Mesenchymal stem cell (in vitro differentiated cells and primary cell): ENCODE results near the gene RAB4A.
A peak's percentile ranks its signal among the peaks of the same experiment; 100 is the strongest.

ENCODE experiments used
- DNase-seq: peaks from one replicate; pipeline ENCODE4 v3.0.0-alpha.2; 2013
- H2AFZ ChIP-seq: one replicate; pipeline ENCODE4 v1.6.1; 2013; ENCODE audit warnings: low read depth, mild to moderate bottlenecking, control low read depth, inconsistent platforms, low read length, moderate library complexity
- H2AK5ac ChIP-seq: 2 replicates; pipeline ENCODE4 v1.6.1; 2013; ENCODE audit warnings: low read length, moderate library complexity, mild to moderate bottlenecking, inconsistent platforms; ENCODE audit not compliant: severe bottlenecking
- H2BK120ac ChIP-seq: one replicate; pipeline ENCODE4 v1.6.1; 2013; ENCODE audit warnings: low read depth, mild to moderate bottlenecking, inconsistent platforms, low read length, moderate library complexity
- H2BK12ac ChIP-seq, 2 experiments: one replicate each; pipeline ENCODE4 v1.6.1; 2013; ENCODE audit warnings: inconsistent platforms in 2 of 2, low read length in 2 of 2, mild to moderate bottlenecking in 2 of 2, moderate library complexity in 2 of 2, control low read depth in 1 of 2
- H2BK15ac ChIP-seq: one replicate; pipeline ENCODE4 v1.6.1; 2013; ENCODE audit warnings: mild to moderate bottlenecking, low read depth, inconsistent platforms; ENCODE audit not compliant: poor library complexity, severe bottlenecking
- H2BK5ac ChIP-seq: 2 replicates; pipeline ENCODE4 v1.6.1; 2013; ENCODE audit warnings: low read depth, mild to moderate bottlenecking, low read length, control low read depth, inconsistent platforms; ENCODE audit not compliant: poor library complexity, severe bottlenecking
- H3K14ac ChIP-seq, 2 experiments: one replicate each; pipeline ENCODE4 v1.6.1; 2013; ENCODE audit warnings: inconsistent platforms in 2 of 2, low read length in 2 of 2, control low read depth in 1 of 2, mild to moderate bottlenecking in 1 of 2, moderate library complexity in 1 of 2
- H3K18ac ChIP-seq, 2 experiments: one replicate each; pipeline ENCODE4 v1.6.1; 2013; ENCODE audit warnings: inconsistent platforms in 2 of 2, low read length in 2 of 2, control low read depth in 1 of 2, low read depth in 1 of 2, mild to moderate bottlenecking in 1 of 2
- H3K23ac ChIP-seq, 2 experiments: one replicate each; pipeline ENCODE4 v1.6.1; 2013; ENCODE audit warnings: inconsistent platforms in 2 of 2, low read length in 2 of 2, mild to moderate bottlenecking in 2 of 2, moderate library complexity in 2 of 2, control low read depth in 1 of 2
- H3K27ac ChIP-seq: 2 replicates; pipeline ENCODE4 v1.5.1; 2013; ENCODE audit warnings: mild to moderate bottlenecking, moderate library complexity, low read length, control low read depth, inconsistent platforms; ENCODE audit not compliant: poor library complexity, severe bottlenecking
- H3K27me3 ChIP-seq, 2 experiments: 2 replicates each; pipeline versions ENCODE4 v1.6.1 to v1.7.0; 2013; ENCODE audit warnings: low read length in 2 of 2, mild to moderate bottlenecking in 2 of 2, moderate library complexity in 2 of 2, control low read depth in 1 of 2, inconsistent platforms in 1 of 2; ENCODE audit not compliant: control insufficient read depth in 1 of 2, insufficient read depth in 1 of 2
- H3K36me3 ChIP-seq, 2 experiments: 2 replicates each; pipeline versions ENCODE4 v1.6.1 to v1.7.0; 2013; ENCODE audit warnings: low read length in 2 of 2, control low read depth in 1 of 2, inconsistent platforms in 1 of 2, low read depth in 1 of 2, mild to moderate bottlenecking in 1 of 2; ENCODE audit not compliant: insufficient read depth in 2 of 2, control insufficient read depth in 1 of 2
- H3K4ac ChIP-seq, 2 experiments: one replicate each; pipeline ENCODE4 v1.6.1; 2013; ENCODE audit warnings: inconsistent platforms in 2 of 2, low read length in 2 of 2, mild to moderate bottlenecking in 2 of 2, moderate library complexity in 2 of 2, control low read depth in 1 of 2, low read depth in 1 of 2
- H3K4me1 ChIP-seq: 2 replicates; pipeline ENCODE4 v1.6.1; 2013; ENCODE audit warnings: low read depth, low read length, control low read depth; ENCODE audit not compliant: control insufficient read depth, insufficient read depth
- H3K4me2 ChIP-seq: 2 replicates; pipeline ENCODE4 v1.6.1; 2013; ENCODE audit warnings: low read length, mild to moderate bottlenecking, inconsistent platforms; ENCODE audit not compliant: poor library complexity, severe bottlenecking
- H3K4me3 ChIP-seq, 2 experiments: 2 replicates each; pipeline versions ENCODE4 v1.5.1 to v1.7.0; 2013; ENCODE audit warnings: low read length in 2 of 2, mild to moderate bottlenecking in 2 of 2, control low read depth in 1 of 2, low read depth in 1 of 2; ENCODE audit not compliant: insufficient read depth in 1 of 2
- H3K79me1 ChIP-seq: replicated peaks from 2 replicates; pipeline ENCODE4 v1.6.1; 2013; ENCODE audit warnings: mild to moderate bottlenecking, control low read depth, low read length, inconsistent platforms; ENCODE audit not compliant: poor library complexity, severe bottlenecking
- H3K9ac ChIP-seq: 2 replicates; pipeline ENCODE4 v1.7.0; 2013; ENCODE audit warnings: mild to moderate bottlenecking, low read length, moderate library complexity
- H3K9me3 ChIP-seq: 2 replicates; pipeline ENCODE4 v1.7.0; 2013; ENCODE audit warnings: mild to moderate bottlenecking, low read length; ENCODE audit not compliant: control insufficient read depth
- H4K8ac ChIP-seq: one replicate; pipeline ENCODE4 v1.6.1; 2013; ENCODE audit warnings: inconsistent platforms, mild to moderate bottlenecking, low read length, moderate library complexity
- H4K91ac ChIP-seq: one replicate; pipeline ENCODE4 v1.6.1; 2013; ENCODE audit warnings: mild to moderate bottlenecking, low read length, inconsistent platforms
- WGBS: methylation state at CpG from one replicate; pipeline ENCODE4 v1.1.7; 2013; ENCODE audit warnings: mixed read lengths; 5-methylcytosine and 5-hydroxymethylcytosine counted together

The RAB4A gene

DNA sequence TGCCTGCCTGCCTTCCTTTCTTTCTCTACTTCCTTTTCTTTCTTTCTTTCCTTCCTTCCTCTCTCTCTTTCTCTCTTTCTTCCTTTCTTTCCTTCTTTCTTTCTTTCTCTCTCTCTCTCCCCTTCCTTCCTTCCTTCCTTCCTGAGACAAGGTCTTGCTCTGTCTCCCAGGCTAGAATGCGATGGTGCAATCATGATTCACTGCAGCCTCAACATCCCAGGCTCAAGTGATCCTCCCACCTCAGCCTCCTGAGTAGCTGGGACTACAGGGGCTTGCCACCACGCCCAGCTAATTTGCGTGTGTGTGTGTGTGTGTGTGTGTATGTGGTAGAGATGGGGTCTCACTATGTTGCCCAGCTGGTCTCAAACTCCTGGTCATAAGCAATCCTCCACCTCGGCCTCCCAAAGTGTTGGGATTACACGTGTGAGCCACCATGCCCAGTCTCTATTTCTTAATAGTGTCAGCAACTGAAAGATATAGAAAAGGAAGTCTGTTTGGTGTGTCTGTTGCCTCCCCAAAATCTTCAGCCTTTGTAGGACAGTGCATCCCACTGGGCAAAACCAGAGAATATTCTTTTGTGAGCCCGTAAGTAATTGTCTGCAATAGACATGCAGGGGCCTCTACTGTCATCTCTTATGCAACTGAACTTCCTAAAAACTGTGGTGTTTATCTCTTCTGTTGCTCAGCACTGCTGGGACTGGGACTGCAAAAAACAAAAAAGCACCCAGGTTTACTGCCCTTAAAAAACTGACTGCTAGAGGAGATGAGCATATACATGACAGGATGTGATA, 20.9 kb upstream of the RAB4A start:
- Histone ChIP-seq H3K36me3 (no peaks in the 10 kb centered on the region), H2BK15ac (no peak overlapping the region), H4K8ac (no peak overlapping the region)

DNA sequence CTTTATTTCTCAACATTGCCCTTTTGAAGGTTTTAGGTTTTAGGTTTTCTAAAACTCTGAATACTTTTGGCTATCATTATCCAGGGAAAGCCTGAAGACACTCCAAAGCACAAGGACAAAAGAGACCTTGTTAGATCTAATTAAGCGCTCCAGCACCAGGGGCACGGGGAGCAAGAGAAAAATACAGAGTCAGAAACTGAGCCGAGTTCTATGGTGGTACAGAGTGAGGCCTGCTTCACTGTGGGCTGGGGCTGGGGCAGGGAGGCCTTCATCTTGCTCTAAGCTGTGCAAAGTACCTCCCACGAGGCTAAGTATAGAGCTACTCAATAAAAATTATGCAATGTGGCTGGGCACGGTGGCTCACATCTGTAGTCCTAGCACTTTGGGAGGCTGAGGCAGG, 19.7 kb upstream of the RAB4A start:
- H3K9ac ChIP-seq, result no peak overlapping the region
- H3K14ac ChIP-seq, result no peak overlapping the region
- no peak overlapping the region for H2BK120ac ChIP-seq
- no peak for DNase-seq
- H2AFZ ChIP-seq, result no peak overlapping the region
- WGBS, result 92% methylated on average over 5 of the region's 5 CpGs
- H3K4me2 ChIP-seq, result no peak overlapping the region
- no peak overlapping the region for H2BK15ac ChIP-seq
- H3K36me3 ChIP-seq, result no peaks in the 10 kb centered on the region
- H4K91ac ChIP-seq, result no peak overlapping the region
- no peak overlapping the region for H3K27ac ChIP-seq
- no peak overlapping the region for H4K8ac ChIP-seq
- H2BK5ac ChIP-seq, result no peak overlapping the region
- H3K4me3 ChIP-seq, result no peak overlapping the region
- no peak overlapping the region for H2AK5ac ChIP-seq
- no peak overlapping the region for H3K23ac ChIP-seq
- peaks cover 10% of the 10 kb centered on the region for H3K4me1 ChIP-seq
- peaks cover 7 to 19% of the 10 kb centered on the region in 2 experiments for H3K27me3 ChIP-seq
- no peak overlapping the region for H2BK12ac ChIP-seq
- H3K79me1 ChIP-seq, result no peaks in the 10 kb centered on the region
- no peak overlapping the region for H3K18ac ChIP-seq
- H3K9me3 ChIP-seq, result no peaks in the 10 kb centered on the region
- no peak overlapping the region for H3K4ac ChIP-seq

More for the DNA sequence above, 20.9 kb upstream of the RAB4A start:
- H3K4ac ChIP-seq, result no peak overlapping the region
- 89% methylated on average over 5 of the region's 6 CpGs for WGBS
- H2BK120ac ChIP-seq, result no peak overlapping the region
- H3K27ac ChIP-seq, result no peak overlapping the region
- H4K91ac ChIP-seq, result no peak overlapping the region
- DNase-seq, result no peak
- H3K4me2 ChIP-seq, result no peak overlapping the region
- no peak overlapping the region for H3K23ac ChIP-seq
- no peak overlapping the region for H2BK5ac ChIP-seq
- H3K79me1 ChIP-seq, result no peaks in the 10 kb centered on the region
- no peak overlapping the region for H2AK5ac ChIP-seq
- no peaks in the 10 kb centered on the region for H3K9me3 ChIP-seq
- peaks cover 10% of the 10 kb centered on the region for H3K4me1 ChIP-seq
- H2BK12ac ChIP-seq, result no peak overlapping the region
- no peak overlapping the region for H3K9ac ChIP-seq
- H3K4me3 ChIP-seq, result no peak overlapping the region
- H2AFZ ChIP-seq, result no peak overlapping the region
- H3K14ac ChIP-seq, result no peak overlapping the region
- H3K18ac ChIP-seq, result no peak overlapping the region
- H3K27me3 ChIP-seq, result peaks cover 7 to 11% of the 10 kb centered on the region in 2 experiments

DNA sequence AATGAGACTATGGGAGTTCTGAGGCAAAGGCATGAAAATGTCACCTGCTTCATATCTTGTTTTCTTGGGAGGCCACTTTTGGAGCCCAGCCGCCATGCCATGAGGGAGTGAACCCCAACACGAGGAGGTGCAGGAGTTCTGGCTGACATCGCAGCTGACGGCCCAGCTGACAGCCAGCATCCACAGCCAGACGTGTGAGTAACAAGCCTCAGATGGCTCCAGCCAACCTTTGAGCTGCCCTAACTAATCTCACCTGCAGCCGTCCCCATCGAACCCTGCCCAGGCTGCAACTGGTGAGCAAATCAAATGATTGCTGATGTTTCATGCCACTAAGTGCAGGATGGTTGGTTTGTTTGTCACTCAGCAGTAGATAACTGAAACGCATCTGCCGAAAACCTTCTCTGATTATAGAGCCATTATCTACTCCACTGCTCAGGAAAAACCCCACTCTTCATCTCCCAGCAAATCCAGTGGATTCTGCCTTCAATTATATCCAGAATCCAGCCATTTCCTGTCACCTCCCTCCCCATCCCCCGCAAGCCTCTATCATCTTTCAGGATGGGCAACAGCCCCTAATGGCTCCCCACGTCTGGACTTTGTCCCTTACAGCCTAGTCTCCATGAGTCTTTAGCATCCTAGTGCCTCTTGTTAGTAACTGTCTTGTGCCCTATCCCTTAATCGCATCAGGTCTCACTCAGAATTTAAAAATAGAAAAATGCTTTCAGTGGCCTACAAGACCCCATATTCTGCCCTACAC, 18.5 kb upstream of the RAB4A start:
- no peak overlapping the region for H2BK5ac ChIP-seq
- no peak overlapping the region for H2BK12ac ChIP-seq
- no peak overlapping the region for H3K9ac ChIP-seq
- no peak overlapping the region for H4K8ac ChIP-seq
- H3K4me1 ChIP-seq, result peaks cover 10% of the 10 kb centered on the region
- no peaks in the 10 kb centered on the region for H3K79me1 ChIP-seq
- peak overlapping the region; percentile 0 for H3K27ac ChIP-seq
- H4K91ac ChIP-seq, result no peak overlapping the region
- peak overlapping the region in 1 of 2 experiments; percentile 41 for H3K14ac ChIP-seq
- no peak overlapping the region for H3K23ac ChIP-seq
- H3K18ac ChIP-seq, result no peak overlapping the region
- no peak overlapping the region for H2BK120ac ChIP-seq
- peaks cover 7 to 22% of the 10 kb centered on the region in 2 experiments for H3K27me3 ChIP-seq
- H3K4me2 ChIP-seq, result no peak overlapping the region
- no peak overlapping the region for H3K4me3 ChIP-seq
- DNase-seq, result no peak
- H2BK15ac ChIP-seq, result peak overlapping the region; percentile 74
- H3K4ac ChIP-seq, result no peak overlapping the region
- WGBS, result 87% methylated on average over 12 of the region's 12 CpGs
- no peaks in the 10 kb centered on the region for H3K36me3 ChIP-seq
- no peaks in the 10 kb centered on the region for H3K9me3 ChIP-seq
- H2AFZ ChIP-seq, result no peak overlapping the region
- no peak overlapping the region for H2AK5ac ChIP-seq
